ENCODE data around the gene GPX4.
"Not testable (repeated sequence)": the region's sequence is repeated elsewhere in the genome, so short reads cannot be mapped to it uniquely, and the experiment has no call there.

GPX4 gene

DNA sequence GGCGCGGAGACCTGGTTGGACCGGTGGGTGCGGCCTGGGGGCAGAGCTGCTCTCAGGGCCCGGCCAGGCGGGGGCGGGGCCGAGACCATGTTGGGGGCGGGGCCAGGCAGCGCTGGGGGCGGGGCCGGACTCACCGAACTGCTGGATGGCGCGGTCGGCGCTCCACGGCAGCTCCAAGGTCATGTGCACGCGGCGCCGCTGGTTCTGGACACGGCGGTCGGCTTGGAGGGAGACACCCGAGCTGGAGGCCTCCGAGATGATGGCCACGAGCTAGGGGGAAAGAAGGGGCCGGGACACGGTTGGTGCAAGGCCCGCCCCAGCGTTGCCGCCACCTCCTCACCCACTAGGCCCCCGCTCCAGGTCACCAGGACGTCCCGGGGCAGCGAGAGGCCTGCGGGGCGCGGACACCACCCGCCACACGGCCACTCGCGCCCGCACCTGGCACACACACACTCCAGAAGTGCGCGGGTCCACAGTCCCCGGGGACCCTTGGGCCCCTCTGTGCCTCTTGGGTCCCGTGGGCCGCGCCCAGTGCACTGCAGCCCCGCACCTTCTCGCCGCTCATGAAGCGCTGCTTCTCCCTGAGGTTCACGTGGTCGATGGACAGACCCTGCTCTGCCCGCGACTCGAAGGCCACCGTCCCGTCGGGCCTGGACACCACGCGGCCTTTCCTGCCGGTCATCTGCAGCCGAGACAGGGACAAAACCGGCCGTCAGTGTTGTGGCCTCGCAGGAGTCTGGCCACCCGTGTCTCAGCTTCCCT, 8.7 kb downstream of the GPX4 start:
- peaks cover 21% of the 10 kb centered on the region for H3K36me3 ChIP-seq (ENCODE audit: control insufficient read depth, insufficient read depth, low read length)
- no peaks in the 10 kb centered on the region for H3K9me3 ChIP-seq (ENCODE audit: control insufficient read depth, insufficient read depth, low read length)
- WGBS (ENCODE audit: insufficient coverage, insufficient read length) = no CpG with 5 or more reads among the region's 71 CpGs
- no peak for DNase-seq (ENCODE audit: low read depth, low spot score)
- no peak overlapping the region for H3K27ac ChIP-seq (ENCODE audit: low read length)
- H3K27me3 ChIP-seq (ENCODE audit: control insufficient read depth, insufficient read depth, low read length) = no peaks in the 10 kb centered on the region
- H3K4me3 ChIP-seq (ENCODE audit: low read length) = no peak overlapping the region
- H3K4me1 ChIP-seq (ENCODE audit: control insufficient read depth, insufficient read depth, low read length) = peaks cover 7% of the 10 kb centered on the region

DNA sequence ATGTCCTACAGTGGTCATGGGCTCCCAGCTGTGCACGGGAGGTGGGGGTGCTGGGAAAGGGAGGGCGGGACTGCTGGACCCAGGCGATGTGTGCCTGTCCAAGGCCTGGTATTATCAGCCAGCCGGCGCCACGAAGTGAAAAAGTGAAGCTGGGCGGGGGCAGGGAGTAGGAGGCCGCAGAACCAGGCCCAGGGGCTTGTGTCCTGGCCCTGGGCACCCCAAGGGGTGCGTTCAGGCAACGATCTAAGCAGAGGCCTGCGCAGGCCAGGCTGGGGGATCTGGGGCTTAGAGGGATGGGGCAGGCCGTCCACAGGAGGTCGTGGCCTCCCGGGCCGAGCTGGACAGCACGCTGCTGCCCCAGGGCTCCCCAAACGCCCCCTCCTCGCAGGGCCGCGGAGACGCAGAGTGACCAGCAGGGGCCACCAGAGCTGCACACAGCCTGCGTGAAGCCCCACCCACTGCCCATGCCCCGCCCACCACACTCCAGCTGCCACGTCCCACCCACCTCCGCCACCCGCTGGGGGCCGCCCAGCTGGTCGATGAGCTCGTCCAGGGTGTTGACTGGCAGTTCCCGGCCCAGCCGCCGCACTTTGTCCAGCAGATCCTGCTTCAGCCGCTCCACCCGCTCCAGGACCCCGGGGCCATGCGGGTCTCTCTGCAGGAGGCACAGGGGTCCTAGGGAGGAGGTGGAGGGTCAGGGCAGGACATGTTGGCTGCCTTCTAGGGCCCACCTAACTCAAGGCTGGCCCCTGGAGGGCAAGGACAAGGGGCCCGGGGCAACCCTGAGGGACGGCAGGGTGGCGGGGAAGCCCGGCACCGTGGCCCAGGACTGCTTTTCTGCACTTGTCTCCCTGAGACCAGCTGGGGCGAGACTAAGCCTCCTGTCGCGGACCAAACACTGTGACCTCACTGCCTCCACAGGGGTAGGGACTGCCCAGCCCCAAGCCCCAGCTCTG, 9.5 kb downstream of the GPX4 start:
- Histone ChIP-seq H3K27me3 (ENCODE audit: control insufficient read depth, insufficient read depth, low read length) (no peaks in the 10 kb centered on the region), H3K4me1 (ENCODE audit: control insufficient read depth, insufficient read depth, low read length) (peaks cover 7% of the 10 kb centered on the region), H3K4me3 (ENCODE audit: low read length) (no peak overlapping the region), H3K9me3 (ENCODE audit: control insufficient read depth, insufficient read depth, low read length) (no peaks in the 10 kb centered on the region), H3K27ac (ENCODE audit: low read length) (no peak overlapping the region), H3K36me3 (ENCODE audit: control insufficient read depth, insufficient read depth, low read length) (peaks cover 24% of the 10 kb centered on the region)
- no CpG with 5 or more reads among the region's 44 CpGs for WGBS (ENCODE audit: insufficient coverage, insufficient read length)
- DNase-seq (ENCODE audit: low read depth, low spot score) = no peak

DNA sequence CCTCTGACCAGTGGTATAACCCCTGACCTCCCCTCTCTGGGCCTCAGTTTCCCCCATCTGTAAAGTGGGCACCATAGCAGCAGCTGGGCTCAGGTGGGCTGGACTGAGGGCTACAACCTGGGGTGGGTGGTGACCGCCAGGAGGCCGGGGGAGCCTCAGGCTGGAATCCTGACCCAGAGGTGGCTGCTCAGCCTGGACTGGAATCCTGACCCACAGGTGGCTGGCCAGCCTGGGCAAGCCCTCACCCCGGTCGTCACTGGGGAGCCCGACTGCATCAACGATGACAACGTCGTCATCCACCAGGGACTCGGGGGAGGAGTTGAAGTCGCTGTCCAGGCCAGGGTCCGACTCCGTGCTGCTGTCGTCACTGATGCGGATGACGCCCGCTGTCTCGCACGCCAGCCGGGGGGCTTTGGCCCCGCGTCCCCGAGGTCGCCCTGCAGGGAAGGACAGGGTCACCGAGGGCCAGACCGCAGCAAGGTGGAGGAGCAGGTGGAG, 10.2 kb downstream of the GPX4 start:
- peaks cover 26% of the 10 kb centered on the region for H3K36me3 ChIP-seq (ENCODE audit: control insufficient read depth, insufficient read depth, low read length)
- WGBS (ENCODE audit: insufficient coverage, insufficient read length) = no CpG with 5 or more reads among the region's 25 CpGs

DNA sequence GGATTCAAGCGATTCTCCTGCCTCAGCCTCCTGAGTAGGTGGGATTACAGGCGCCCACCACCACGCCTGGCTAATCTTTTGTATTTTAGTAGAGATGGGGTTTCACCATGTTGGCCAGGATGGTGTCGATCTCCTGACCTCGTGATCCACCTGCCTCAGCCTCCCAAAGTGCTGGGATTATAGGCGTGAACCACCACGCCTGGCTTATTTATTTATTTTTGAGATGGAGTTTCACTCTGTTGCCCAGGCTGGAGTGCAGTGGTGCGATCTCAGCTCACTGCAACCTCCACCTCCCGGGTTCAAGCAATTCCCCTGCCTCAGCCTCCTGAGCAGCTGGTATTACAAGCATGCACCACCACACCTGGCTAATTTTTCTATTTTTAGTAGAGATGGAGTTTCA, 10.9 kb downstream of the GPX4 start:
- WGBS (ENCODE audit: insufficient coverage, insufficient read length) = no CpG with 5 or more reads among the region's 9 CpGs
- H3K27me3 ChIP-seq (ENCODE audit: control insufficient read depth, insufficient read depth, low read length); H3K9me3 ChIP-seq (ENCODE audit: control insufficient read depth, insufficient read depth, low read length); H3K27ac ChIP-seq (ENCODE audit: low read length); H3K4me1 ChIP-seq (ENCODE audit: control insufficient read depth, insufficient read depth, low read length); DNase-seq (ENCODE audit: low read depth, low spot score); H3K4me3 ChIP-seq (ENCODE audit: low read length): not testable (repeated sequence)
- H3K36me3 ChIP-seq (ENCODE audit: control insufficient read depth, insufficient read depth, low read length) = peaks cover 28% of the 10 kb centered on the region

More for the DNA sequence above, 10.2 kb downstream of the GPX4 start:
- Histone ChIP-seq H3K4me1 (ENCODE audit: control insufficient read depth, insufficient read depth, low read length) (peaks cover 7% of the 10 kb centered on the region), H3K27me3 (ENCODE audit: control insufficient read depth, insufficient read depth, low read length) (no peaks in the 10 kb centered on the region), H3K4me3 (ENCODE audit: low read length) (no peak overlapping the region), H3K27ac (ENCODE audit: low read length) (no peak overlapping the region), H3K9me3 (ENCODE audit: control insufficient read depth, insufficient read depth, low read length) (no peaks in the 10 kb centered on the region)
- no peak for DNase-seq (ENCODE audit: low read depth, low spot score)

DNA sequence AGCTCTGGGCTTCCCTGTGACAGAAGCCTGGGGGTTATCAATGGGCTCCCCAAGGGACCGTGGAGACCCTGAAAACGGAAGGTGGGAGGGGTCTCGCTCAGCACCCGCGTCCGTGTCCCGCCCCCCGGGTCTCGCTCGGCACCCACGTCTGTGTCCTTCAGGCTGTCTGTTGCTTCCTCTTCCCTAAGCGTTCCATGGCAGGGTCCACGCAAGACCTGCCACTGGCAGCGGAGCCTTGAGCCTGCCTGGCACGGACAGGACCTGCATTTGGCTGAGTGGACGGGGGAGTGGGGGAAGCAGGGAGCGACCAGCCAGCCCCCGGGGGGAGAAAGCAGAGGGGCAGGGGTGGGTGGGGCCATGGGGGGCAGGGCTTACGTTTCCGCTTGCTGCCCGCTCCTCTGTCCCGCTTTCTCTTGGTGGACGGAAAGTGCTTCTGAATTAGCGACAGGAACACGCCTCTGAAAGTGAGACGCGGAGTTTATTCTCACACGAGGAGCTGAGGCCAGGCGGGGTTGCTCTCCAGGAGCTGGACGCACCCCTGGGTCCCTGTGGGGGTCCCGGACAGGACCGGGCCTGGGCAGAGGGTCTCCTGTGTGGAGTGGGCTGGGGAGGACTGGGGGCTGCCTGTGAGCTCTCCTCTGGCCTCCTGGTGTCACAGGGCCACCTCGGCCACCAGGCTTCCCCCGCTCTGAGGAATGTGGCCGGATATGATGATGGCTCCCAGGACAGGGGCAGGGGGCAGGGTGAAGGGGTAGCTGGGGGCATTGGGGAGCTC, 12.0 kb downstream of the GPX4 start:
- H3K36me3 ChIP-seq (ENCODE audit: control insufficient read depth, insufficient read depth, low read length) = peaks cover 24% of the 10 kb centered on the region
- H3K9me3 ChIP-seq (ENCODE audit: control insufficient read depth, insufficient read depth, low read length) = no peaks in the 10 kb centered on the region
- DNase-seq (ENCODE audit: low read depth, low spot score) = no peak
- H3K27me3 ChIP-seq (ENCODE audit: control insufficient read depth, insufficient read depth, low read length) = no peaks in the 10 kb centered on the region
- peaks cover 7% of the 10 kb centered on the region for H3K4me1 ChIP-seq (ENCODE audit: control insufficient read depth, insufficient read depth, low read length)
- H3K4me3 ChIP-seq (ENCODE audit: low read length) = no peak overlapping the region
- no CpG with 5 or more reads among the region's 35 CpGs for WGBS (ENCODE audit: insufficient coverage, insufficient read length)
- H3K27ac ChIP-seq (ENCODE audit: low read length) = no peak overlapping the region

DNA sequence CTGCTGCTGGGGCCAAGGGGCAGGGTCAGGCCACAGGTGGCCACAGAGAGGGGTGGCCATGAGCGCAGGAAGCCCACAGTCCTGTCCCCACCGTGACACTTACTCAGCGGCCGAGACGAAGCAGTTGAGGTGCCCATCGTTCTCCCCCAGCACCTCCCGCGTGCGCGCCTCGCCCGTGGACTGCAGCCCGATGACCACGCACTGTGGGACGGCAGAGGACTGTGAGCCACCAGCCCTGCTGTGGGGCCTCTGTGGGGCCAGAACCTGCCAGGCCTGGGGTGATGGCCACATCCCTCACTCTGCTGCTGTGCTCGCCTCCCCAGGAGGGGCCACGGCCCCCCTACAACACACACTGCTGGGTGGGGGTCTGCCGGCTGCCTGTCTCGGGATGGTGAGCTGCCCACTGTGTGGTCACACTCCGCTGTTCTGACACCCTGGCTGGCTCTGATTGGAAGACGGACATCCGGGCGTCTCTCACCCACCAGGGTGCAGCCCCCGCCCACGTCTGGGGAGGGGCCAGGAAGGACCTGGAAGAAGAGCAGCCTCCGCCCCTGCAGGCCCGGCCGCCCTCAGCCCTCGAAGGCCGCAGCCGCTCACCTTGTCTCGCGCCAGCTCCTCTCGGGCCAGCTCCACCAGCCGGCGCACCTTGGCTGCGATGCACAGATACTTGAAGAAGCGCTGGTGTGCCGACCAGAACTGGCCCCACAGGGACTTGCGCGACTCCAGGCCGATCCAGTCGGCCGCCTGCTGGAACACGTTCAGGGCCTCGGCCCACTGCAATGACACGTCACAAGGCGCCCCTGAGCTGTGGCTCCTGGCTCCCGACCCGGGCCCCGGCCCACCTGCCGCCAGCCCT, 13.2 kb downstream of the GPX4 start:
- WGBS (ENCODE audit: insufficient coverage, insufficient read length) = no CpG with 5 or more reads among the region's 52 CpGs
- Histone ChIP-seq H3K4me3 (ENCODE audit: low read length) (no peak overlapping the region), H3K27me3 (ENCODE audit: control insufficient read depth, insufficient read depth, low read length) (no peaks in the 10 kb centered on the region), H3K9me3 (ENCODE audit: control insufficient read depth, insufficient read depth, low read length) (no peaks in the 10 kb centered on the region), H3K4me1 (ENCODE audit: control insufficient read depth, insufficient read depth, low read length) (peaks cover 7% of the 10 kb centered on the region), H3K27ac (ENCODE audit: low read length) (no peak overlapping the region), H3K36me3 (ENCODE audit: control insufficient read depth, insufficient read depth, low read length) (peaks cover 29% of the 10 kb centered on the region)
- DNase-seq (ENCODE audit: low read depth, low spot score) = no peak

DNA sequence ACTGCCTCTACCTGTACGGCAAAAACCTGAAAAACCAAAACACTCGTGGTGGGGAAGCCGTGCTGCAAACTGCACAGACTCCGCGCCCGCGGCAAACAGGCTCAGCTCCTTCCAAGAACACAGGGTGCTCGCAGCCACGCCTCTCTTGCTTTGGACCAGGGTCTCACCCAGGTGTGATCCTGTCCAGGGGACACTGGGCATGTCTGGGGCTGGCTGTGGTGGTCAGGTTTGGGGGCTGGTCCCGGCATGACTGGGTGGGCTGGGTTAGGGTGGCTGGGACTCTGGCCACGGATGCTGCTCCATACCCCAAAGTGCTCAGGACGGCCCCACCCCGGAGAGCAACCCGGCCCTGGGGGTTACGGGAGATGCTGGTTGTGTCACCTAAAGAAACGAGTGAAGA, 13.9 kb downstream of the GPX4 start:
- Histone ChIP-seq H3K36me3 (ENCODE audit: control insufficient read depth, insufficient read depth, low read length) (peaks cover 34% of the 10 kb centered on the region), H3K27me3 (ENCODE audit: control insufficient read depth, insufficient read depth, low read length) (no peaks in the 10 kb centered on the region), H3K9me3 (ENCODE audit: control insufficient read depth, insufficient read depth, low read length) (no peaks in the 10 kb centered on the region), H3K27ac (ENCODE audit: low read length) (no peak overlapping the region), H3K4me3 (ENCODE audit: low read length) (no peak overlapping the region), H3K4me1 (ENCODE audit: control insufficient read depth, insufficient read depth, low read length) (peaks cover 7% of the 10 kb centered on the region)
- DNase-seq (ENCODE audit: low read depth, low spot score) = no peak
- WGBS (ENCODE audit: insufficient coverage, insufficient read length) = no CpG with 5 or more reads among the region's 16 CpGs

DNA sequence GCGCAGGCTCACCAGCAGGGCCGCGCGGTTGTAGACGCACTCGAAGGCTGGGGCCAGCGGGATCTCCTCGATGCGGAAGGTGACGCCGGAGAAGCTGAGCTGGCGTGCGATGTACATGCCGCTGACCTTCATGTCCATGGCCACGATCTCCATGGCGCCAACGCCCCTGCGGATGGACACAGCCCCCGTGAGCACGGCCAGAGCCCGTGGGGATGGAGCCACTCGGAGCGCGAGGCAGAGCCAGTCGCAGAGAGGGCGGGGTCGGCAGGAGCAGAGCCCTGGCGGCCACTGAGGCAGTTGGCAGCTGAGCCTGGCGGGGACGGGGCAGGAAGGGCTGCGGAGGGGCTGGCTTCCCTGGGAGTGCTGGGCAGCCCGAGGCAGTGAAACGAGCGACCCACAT, 15.2 kb downstream of the GPX4 start:
- H3K4me3 ChIP-seq (ENCODE audit: low read length) = no peak overlapping the region; the same call in 1 of the 2 replicates
- no CpG with 5 or more reads among the region's 34 CpGs for WGBS (ENCODE audit: insufficient coverage, insufficient read length)

DNA sequence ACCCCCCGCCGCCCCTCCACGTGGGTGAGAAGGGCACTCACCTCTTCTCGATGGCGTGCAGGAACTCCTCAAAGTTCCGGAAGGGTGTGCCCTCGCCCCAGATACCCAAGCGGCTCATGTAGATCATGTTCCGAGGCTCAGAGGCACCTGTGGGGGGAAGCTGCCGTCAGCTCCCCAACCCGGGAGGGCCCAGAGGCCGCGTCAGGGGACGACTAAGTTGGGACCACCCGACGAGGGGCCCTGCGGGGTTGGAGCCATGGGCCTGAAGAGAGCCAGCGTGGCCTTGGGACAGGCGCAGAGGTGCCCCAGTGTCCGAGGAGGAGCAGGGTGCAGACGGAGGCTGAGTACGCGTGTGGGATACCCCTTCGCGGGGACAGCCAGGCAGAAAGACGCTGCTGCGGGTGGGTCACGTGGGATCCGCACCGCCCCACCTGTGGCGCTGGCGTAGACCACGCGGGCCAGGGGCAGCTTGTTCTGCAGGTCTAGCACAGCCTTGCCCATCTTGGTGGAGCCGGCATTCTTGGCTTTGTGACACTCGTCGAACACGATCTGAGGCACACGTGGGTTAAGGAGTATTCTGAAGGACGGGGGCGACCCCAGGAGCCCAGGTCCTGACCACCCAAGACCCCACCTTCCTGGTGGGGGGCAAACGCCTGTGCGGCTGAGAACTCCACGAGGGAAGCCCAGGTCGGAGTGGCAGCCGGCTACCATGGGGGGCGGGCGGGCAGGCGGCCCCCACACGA, 15.9 kb downstream of the GPX4 start:
- Histone ChIP-seq H3K4me1 (ENCODE audit: control insufficient read depth, insufficient read depth, low read length) (peaks cover 2% of the 10 kb centered on the region; the same call in 1 of the 2 replicates), H3K9me3 (ENCODE audit: control insufficient read depth, insufficient read depth, low read length) (no peaks in the 10 kb centered on the region), H3K27me3 (ENCODE audit: control insufficient read depth, insufficient read depth, low read length) (no peaks in the 10 kb centered on the region), H3K36me3 (ENCODE audit: control insufficient read depth, insufficient read depth, low read length) (peaks cover 28% of the 10 kb centered on the region), H3K4me3 (ENCODE audit: low read length) (no peak overlapping the region), H3K27ac (ENCODE audit: low read length) (no peak overlapping the region)
- WGBS (ENCODE audit: insufficient coverage, insufficient read length) = no CpG with 5 or more reads among the region's 50 CpGs
- DNase-seq (ENCODE audit: low read depth, low spot score) = no peak

More for the DNA sequence above, 15.2 kb downstream of the GPX4 start:
- DNase-seq (ENCODE audit: low read depth, low spot score) = no peak
- H3K27me3 ChIP-seq (ENCODE audit: control insufficient read depth, insufficient read depth, low read length) = no peaks in the 10 kb centered on the region
- H3K36me3 ChIP-seq (ENCODE audit: control insufficient read depth, insufficient read depth, low read length) = peaks cover 31% of the 10 kb centered on the region
- no peak overlapping the region for H3K27ac ChIP-seq (ENCODE audit: low read length)
- H3K4me1 ChIP-seq (ENCODE audit: control insufficient read depth, insufficient read depth, low read length) = peaks cover 2% of the 10 kb centered on the region; the same call in 1 of the 2 replicates
- H3K9me3 ChIP-seq (ENCODE audit: control insufficient read depth, insufficient read depth, low read length) = no peaks in the 10 kb centered on the region

Data from iPS DF 6.9 (cell line).